GM18870 (cell line): Measurements from ENCODE around the gene INPP5K.

Experiments used
- ATAC-seq: cut with Tn5 transposase; IDR thresholded peaks from one replicate; pipeline ENCODE4 v1.9.1; 2021; ENCODE audit warnings: moderate library complexity; ENCODE audit not compliant: unreplicated experiment

The INPP5K gene

GRCh38 chr17:1486802-1487695 lies 29.4 kb downstream of the INPP5K start:
- ATAC-seq, result no peak

GRCh38 chr17:1485423-1486376 lies 30.7 kb downstream of the INPP5K start:
- no peak for ATAC-seq

DNA sequence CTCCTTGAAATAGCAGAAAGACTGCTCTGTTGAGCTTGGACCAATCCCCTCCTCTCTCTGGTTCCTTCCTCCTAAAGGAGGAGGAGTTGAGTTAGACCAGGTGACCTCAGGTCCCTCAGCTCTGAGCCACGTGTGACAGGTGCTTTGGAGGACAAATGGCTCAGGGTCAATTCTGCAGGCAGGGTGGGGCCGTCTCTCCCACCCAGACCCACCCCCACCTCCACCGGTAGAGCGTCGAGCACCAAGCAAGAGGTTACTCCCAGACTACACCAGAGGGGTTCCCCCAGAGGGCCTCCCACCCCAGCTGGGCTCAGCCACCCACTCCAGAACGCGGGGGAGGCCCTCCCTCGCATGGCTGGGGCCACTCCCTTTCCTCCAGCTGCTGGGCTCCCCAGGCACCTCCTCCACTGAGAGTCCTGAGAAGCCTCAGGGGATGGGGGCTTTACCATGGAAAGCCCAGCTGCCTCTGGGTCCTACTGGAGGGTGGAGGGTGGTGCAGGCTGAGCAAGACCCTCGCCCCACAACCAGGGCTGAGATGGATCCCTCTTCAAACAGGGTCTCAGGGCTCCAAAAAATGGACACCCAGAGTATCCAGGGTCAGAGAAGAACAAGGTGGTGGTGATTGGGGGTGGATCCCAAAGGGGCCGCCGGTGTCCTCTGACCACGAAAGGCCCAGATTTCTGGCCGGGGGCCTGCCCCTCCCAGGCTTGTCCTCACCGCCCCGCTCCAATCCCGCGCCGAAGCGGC lies 31.6 kb downstream of the INPP5K start:
- ATAC-seq, result no peak

DNA sequence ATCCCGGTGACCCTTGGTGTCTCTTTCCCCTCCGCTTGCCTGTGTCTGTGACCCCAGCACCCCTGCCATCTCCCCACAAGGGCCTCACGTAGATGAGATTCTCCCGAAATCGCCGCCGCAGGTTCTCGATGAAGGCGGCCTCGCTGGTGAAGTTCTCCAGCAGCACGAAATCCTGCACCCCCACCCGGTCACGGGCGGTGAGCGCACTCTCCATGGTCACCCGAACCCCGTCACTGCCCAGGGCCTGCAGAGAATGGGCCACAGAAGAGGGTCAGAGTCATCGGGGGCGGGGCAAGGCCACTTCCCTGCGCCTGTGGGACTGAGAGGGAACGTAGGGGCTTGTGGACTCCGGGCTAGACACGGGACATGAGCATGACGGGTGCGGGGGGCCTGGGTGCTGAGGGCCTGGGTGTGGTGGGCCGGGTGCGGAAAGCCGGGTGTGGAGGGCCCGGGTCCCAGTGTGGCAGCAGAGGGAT lies 32.3 kb downstream of the INPP5K start:
- ATAC-seq, result no peak

GRCh38 chr17:1482680-1483079 lies 33.7 kb downstream of the INPP5K start:
- no peak for ATAC-seq

DNA sequence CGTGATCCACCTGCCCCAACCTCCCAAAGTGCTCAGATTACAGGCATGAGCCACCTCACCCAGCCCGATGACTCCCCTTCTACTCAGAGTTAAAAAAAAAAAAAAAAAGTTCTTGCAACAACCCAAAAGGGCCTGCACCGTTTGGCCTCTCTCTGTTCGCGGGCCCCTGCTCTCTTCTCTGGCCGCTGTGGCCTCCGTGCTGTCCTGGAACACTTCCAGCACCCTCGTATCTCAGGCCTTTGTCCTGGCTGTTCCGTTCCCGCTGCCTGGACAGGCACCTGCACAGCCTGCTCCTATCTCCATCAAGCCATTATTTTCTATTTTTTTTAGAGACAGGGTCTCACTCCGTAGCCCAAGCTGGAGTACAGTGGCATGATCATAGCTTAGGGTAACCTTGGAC lies 34.7 kb downstream of the INPP5K start:
- no peak for ATAC-seq

GRCh38 chr17:1480747-1481465 lies 35.5 kb downstream of the INPP5K start:
- no peak for ATAC-seq

DNA sequence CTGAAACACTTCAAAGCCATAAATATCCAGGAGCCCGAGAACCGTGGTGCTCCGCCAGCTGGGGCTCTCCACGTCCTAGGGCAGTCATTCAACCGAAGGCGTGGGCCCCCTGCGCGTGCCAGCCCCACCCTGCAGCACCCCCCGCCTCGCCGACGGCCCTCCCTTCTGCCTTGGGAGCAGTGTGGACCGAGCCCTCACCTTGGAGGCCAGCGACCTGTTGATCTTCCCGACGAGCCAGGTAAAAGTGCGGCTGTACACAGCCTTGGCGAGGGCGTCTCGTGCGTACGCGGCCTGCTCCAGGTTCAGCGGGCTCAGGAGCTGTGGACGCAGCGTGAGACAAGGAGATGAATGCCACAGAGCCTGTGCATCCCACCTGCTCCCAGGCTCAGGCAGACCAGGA lies 38.0 kb downstream of the INPP5K start:
- no peak for ATAC-seq

GRCh38 chr17:1475321-1475854 lies 41.0 kb downstream of the INPP5K start:
- ATAC-seq, result no peak

DNA sequence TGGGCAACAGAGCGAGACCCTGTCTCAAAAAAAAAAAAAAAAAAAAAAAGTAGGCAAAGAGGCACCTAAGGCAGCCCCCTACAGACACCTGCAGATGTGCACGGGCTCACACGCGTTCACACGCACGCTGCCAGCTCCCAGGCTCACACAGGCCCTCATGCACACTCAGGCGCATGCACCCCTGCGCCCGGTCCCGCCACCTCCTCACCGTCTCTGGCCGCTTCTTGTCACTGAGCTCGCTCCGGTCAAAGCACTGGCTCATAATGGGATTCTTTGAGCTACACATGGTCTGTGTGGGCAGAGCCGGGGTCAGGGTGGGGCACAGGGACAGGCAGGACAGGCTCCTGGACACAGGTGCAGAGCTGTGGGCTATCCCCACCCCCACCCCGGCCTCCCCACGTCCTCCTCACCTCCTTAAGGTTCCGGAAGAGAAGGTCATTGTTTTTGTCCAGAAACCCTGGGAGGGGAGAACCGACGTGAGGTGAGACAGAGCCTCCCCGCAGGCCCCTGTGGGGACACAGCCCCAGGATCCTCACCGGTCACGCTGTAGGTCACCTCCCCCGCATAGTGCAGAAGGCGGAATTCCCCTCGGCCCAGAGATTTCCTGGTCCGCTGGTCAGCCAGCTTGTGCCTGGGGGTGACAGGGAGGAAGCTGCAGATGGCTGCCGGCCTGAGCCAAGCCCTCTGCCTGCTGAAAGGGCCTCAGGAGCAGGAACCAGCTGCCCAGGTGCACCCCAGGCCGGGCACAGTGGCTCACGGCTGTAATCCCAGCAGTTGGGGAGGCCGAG lies 41.8 kb downstream of the INPP5K start:
- no peak for ATAC-seq

GRCh38 chr17:1473841-1474240 lies 42.6 kb downstream of the INPP5K start:
- no peak for ATAC-seq

DNA sequence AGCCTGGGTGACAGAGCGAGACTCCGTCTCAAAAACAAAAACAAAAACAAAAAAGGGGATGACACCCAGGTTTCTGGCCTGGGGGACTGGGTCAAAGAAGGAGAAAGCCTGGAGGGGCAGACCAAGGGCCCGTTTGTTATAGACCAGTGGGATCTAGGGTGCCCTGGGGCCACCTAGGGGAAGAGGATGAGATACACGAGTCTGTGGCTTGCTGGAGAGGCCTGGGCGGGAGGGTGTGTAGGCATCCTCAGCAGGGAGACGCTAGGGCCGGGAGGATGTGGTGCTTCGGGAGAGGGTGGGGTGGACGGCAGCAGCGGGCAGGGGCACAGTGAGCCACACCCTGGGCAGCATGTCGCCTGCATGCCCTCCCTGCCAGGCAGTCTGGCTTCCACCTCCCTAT lies 43.2 kb downstream of the INPP5K start:
- no peak for ATAC-seq

- no peak for ATAC-seq
Measured at GRCh38 chr17:1471911-1472821, 44.2 kb downstream of the INPP5K start.

GRCh38 chr17:1471490-1471889 lies 44.9 kb downstream of the INPP5K start:
- no peak for ATAC-seq

DNA sequence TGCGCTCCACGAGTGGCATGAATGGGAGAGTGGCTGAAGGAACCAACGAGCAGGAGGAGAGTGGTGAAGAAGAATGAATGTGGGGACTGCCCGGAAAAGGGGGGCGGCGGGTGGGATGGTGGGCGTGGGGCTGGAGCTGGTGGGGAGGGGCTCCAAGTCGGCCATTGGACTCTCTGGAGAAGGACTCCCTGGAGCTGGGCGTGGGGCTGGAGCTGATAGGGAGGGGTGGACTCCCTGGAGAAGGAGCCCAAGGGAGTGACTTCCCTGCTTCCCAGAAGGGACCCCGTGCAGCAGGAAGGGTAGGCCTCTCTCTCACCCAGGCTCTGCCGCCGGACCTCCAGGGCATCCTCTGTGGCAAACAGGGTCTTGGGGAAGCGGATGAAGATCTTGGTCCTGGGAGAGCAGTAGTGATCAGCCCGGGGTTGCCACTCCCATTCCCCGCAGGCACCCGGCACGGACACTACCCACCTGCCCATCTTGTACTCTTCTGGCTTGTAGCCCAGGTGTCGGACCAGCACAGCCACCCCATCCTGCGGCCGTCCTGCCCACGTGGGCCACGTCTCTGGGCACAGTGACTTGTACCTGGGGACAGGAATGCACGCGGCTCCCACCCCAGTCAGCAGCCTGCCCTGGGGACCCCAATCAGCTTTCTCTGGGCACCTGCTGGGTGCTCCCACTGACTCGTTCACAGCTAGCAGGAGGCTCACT lies 45.5 kb downstream of the INPP5K start:
- ATAC-seq, result no peak

GRCh38 chr17:1470071-1470754 lies 46.2 kb downstream of the INPP5K start:
- ATAC-seq, result no peak
